GM23248 (cell line): ENCODE results near the gene ADAMTS7.
"Not testable (repeated sequence)": the region's sequence is repeated elsewhere in the genome, so short reads cannot be mapped to it uniquely, and the experiment has no call there.

Experiments
- EZH2 ChIP-seq: fragments of 200-600 bp; sonication (generic); IDR thresholded peaks from 2 replicates; pipeline ENCODE4 v1.6.1; 2018; ENCODE audit warnings: antibody characterized with exemption, mild to moderate bottlenecking; ENCODE audit not compliant: insufficient read depth, poor library complexity, severe bottlenecking
- EZH2phosphoT487 ChIP-seq: fragments of 200-600 bp; sonication (generic); IDR thresholded peaks from 2 replicates; pipeline ENCODE4 v1.6.1; 2018; ENCODE audit warnings: antibody characterized with exemption, moderate library complexity, mild to moderate bottlenecking, low read depth; ENCODE audit not compliant: insufficient read depth

GRCh38 chr15:78769473-78770225 is 41.6 kb downstream of the ADAMTS7 start:
- TF ChIP-seq EZH2, EZH2phosphoT487: not testable (repeated sequence)
